ENCODE results near the gene WDR4.
"Not testable (repeated sequence)": the region's sequence is repeated elsewhere in the genome, so short reads cannot be mapped to it uniquely, and the experiment has no call there.

Gene WDR4

GRCh38 chr21:42809577-42810475 lies 69.5 kb downstream of the WDR4 start:
- DNase-seq = no peak

DNA sequence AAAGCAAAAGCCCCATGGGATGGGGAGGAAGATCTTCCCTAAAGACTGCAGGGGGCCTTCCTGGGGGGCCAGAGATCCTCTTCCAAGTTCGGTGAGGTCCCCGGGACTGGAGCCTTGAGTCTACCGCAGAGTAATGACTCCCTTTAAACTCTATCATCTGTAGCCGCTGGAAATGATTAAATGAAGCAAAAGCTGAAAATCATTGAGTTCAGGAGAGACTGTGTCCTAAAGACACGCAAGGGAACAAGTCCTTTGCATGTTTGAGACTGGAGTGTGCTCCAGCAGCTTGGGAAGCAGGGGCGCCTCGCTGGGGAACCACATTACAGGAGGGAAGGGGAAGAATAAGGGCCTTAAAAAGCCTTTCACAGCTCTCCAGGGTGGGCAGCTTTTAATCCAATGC lies 70.2 kb downstream of the WDR4 start:
- DNase-seq = no peak

- no peak for DNase-seq
Observed at GRCh38 chr21:42807938-42808613, 71.3 kb downstream of the WDR4 start.

DNA sequence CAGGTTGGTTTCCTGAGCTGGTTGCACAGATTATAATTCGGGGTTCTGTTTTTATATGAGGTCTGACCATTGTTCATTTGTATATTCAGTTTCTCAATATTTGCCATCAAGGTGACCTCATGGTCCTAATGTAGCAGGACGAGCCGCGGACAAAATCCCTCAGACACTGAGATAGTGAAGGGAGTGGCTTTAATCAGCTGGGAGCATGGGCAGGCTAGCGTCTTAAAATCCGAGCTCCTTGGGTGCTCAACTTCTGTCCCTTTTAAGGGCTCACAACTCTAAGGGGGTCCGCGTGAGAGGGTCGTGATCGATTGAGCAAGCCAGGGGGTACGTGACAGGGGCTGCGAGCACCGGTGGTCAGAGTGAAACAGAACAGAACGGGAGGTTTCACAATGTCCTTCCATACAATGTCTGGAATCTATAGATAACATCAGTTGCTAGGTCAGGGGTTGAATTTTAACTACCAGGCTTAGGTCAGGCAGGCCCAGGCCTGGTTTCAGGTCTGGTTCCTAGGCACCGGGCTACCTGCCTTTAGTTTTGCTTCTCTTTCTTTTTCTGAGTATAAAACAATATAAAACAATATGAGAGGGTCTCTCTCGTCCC lies 71.9 kb downstream of the WDR4 start:
- not testable (repeated sequence) for DNase-seq

GRCh38 chr21:42806509-42807140 lies 72.7 kb downstream of the WDR4 start:
- DNase-seq = no peak

DNA sequence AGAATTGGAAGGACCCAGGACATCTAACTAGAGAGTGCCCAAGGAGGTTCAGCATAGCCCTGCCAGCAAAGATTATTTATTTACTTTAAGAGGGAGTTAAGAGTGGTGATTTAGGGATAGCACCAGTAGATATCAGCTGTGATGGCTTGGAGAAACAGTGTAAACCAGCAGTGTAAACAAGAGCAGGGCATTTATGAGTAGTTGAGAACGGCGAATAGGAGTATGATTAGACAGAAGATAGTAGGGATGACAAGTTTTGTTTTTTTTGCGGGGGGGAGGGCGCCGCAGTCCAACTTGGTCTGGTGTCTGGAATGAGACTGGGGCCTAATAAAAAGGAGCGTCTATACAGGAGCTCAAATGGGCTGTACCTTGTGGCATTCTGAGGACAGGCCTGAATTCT lies 77.7 kb downstream of the WDR4 start:
- not testable (repeated sequence) for DNase-seq

- no peak for DNase-seq
Observed at GRCh38 chr21:42799948-42800347, 79.4 kb downstream of the WDR4 start.

- DNase-seq = no peak
Observed at GRCh38 chr21:42799516-42799915, 79.8 kb downstream of the WDR4 start.
